Hematopoietic multipotent progenitor cell treated with erythropoietin and hydrocortisone succinate and interleukin-3 and kit ligand, for 17 days (in vitro differentiated cells): ENCODE data around the gene RRAS2.

Source experiments
- DNase-seq: peaks from one replicate; pipeline ENCODE4 v3.0.0-alpha.2; 2015; ENCODE audit warnings: low spot score

The RRAS2 gene

GRCh38 chr11:14336507-14337503, 22.2 kb downstream of the RRAS2 start:
- no peak for DNase-seq

- no peak for DNase-seq
Observed at GRCh38 chr11:14335712-14336111, 23.3 kb downstream of the RRAS2 start.

GRCh38 chr11:14334893-14335292, 24.1 kb downstream of the RRAS2 start:
- no peak for DNase-seq

- no peak for DNase-seq
Observed at GRCh38 chr11:14334192-14334591, 24.8 kb downstream of the RRAS2 start.

- DNase-seq: no peak
Observed at GRCh38 chr11:14331476-14332136, 27.4 kb downstream of the RRAS2 start.

GRCh38 chr11:14330881-14331280, 28.1 kb downstream of the RRAS2 start:
- DNase-seq: no peak

GRCh38 chr11:14329702-14330101, 29.3 kb downstream of the RRAS2 start:
- no peak for DNase-seq

GRCh38 chr11:14327116-14327515, 31.9 kb downstream of the RRAS2 start:
- DNase-seq: no peak

- DNase-seq: no peak
Observed at GRCh38 chr11:14323118-14323676, 35.8 kb downstream of the RRAS2 start.

- DNase-seq: no peak
Observed at GRCh38 chr11:14322510-14322909, 36.5 kb downstream of the RRAS2 start.

- no peak for DNase-seq
Observed at GRCh38 chr11:14320020-14320419, 39.0 kb downstream of the RRAS2 start.

- no peak for DNase-seq
Observed at GRCh38 chr11:14318581-14318981, 40.4 kb downstream of the RRAS2 start.

GRCh38 chr11:14317659-14318325, 41.2 kb downstream of the RRAS2 start:
- no peak for DNase-seq

- DNase-seq: no peak
Observed at GRCh38 chr11:14315130-14315529, 43.9 kb downstream of the RRAS2 start.

GRCh38 chr11:14314127-14314526, 44.9 kb downstream of the RRAS2 start:
- no peak for DNase-seq

GRCh38 chr11:14312736-14313438, 46.1 kb downstream of the RRAS2 start:
- DNase-seq: no peak

- DNase-seq: no peak
Observed at GRCh38 chr11:14310679-14311078, 48.3 kb downstream of the RRAS2 start.

GRCh38 chr11:14309425-14310192, 49.4 kb downstream of the RRAS2 start:
- DNase-seq: no peak

- DNase-seq: no peak
Observed at GRCh38 chr11:14308897-14309387, 50.0 kb downstream of the RRAS2 start.

GRCh38 chr11:14308114-14308896, 50.7 kb downstream of the RRAS2 start:
- no peak for DNase-seq
